SK-N-SH (cell line): Measurements from ENCODE around the gene C16orf95. TPM values are rescaled to one million over a fixed set of nuclear protein-coding genes. Genes with fewer than 3 reads are reported as not detected.
"Not testable (repeated sequence)": the region's sequence is repeated elsewhere in the genome, so short reads cannot be mapped to it uniquely, and the experiment has no call there.

ENCODE experiments used
- CTCF ChIA-PET: fragments of 300-600, 350-600 bp; formaldehyde crosslinking; extraction: SDS; loops from one replicate; lab custom pipeline; 2021; lab: Yijun Ruan, JAX
- POLR2A ChIA-PET: fragments of 350-600 bp; sonication (Branson Sonifier 250); formaldehyde crosslinking; extraction: SDS; loops from one replicate; lab custom pipeline; 2020; ENCODE audit warnings: antibody characterized with exemption, inconsistent platforms; lab: Yijun Ruan, JAX
- DNase-seq: peaks from one replicate; pipeline ENCODE4 v3.0.0; 2012
- H2AFZ ChIP-seq: fragments of 200-600 bp; sonication (generic); 2 replicates; pipeline ENCODE4 v1.8.1; 2016; ENCODE audit warnings: antibody characterized with exemption, mild to moderate bottlenecking, low read depth
- H3F3A ChIP-seq: fragments of 200-600 bp; sonication (generic); replicated peaks from 2 replicates; pipeline ENCODE3; 2016; ENCODE audit warnings: antibody characterized with exemption, mild to moderate bottlenecking; ENCODE audit not compliant: insufficient read depth
- H3K27ac ChIP-seq, 2 experiments: fragments of 200-500 bp in 1 of 2; fragments of 200-600 bp in 1 of 2; sonication (Bioruptor generic) in 1 of 2; sonication (generic), shearing (Covaris generic) in 1 of 2; 2 replicates each; pipeline versions ENCODE4 v1.5.1 to v1.6.1; 2014 to 2016; ENCODE audit warnings: low read depth in 2 of 2, inconsistent platforms in 1 of 2, low read length in 1 of 2, mild to moderate bottlenecking in 1 of 2, mixed read lengths in 1 of 2
- H3K27me3 ChIP-seq: fragments of 200-600 bp; sonication (generic), shearing (Covaris generic); 2 replicates; pipeline ENCODE4 v1.6.1; 2016; ENCODE audit warnings: mixed run types; ENCODE audit not compliant: insufficient read depth
- H3K36me3 ChIP-seq, 2 experiments: fragments of 200-500 bp in 1 of 2; fragments of 200-600 bp in 1 of 2; sonication (Bioruptor generic) in 1 of 2; sonication (generic) in 1 of 2; replicated peaks in 1 of 2; 2 replicates each; pipeline versions ENCODE3 to v1.5.1; 2014 to 2016; ENCODE audit warnings: low read length in 1 of 2, mild to moderate bottlenecking in 1 of 2; ENCODE audit not compliant: insufficient read depth in 2 of 2, control insufficient read depth in 1 of 2
- H3K4me1 ChIP-seq, 2 experiments: fragments of 200-500 bp in 1 of 2; fragments of 200-600 bp in 1 of 2; sonication (Bioruptor generic) in 1 of 2; sonication (generic), shearing (Covaris generic) in 1 of 2; 2 replicates each; pipeline versions ENCODE4 v1.5.1 to v1.6.1; 2014 to 2016; ENCODE audit warnings: low read depth in 1 of 2, low read length in 1 of 2, mixed run types in 1 of 2; ENCODE audit not compliant: insufficient read depth in 2 of 2, control insufficient read depth in 1 of 2
- H3K4me2 ChIP-seq: fragments of 200-600 bp; sonication (generic), shearing (Covaris generic); 2 replicates; pipeline ENCODE4 v1.6.1; 2017; ENCODE audit warnings: mixed run types
- H3K4me3 ChIP-seq, 2 experiments: fragments of 200-500 bp in 1 of 2; fragments of 200-600 bp in 1 of 2; sonication (Bioruptor generic) in 1 of 2; sonication (generic), shearing (Covaris generic) in 1 of 2; 2 replicates each; pipeline versions ENCODE4 v1.5.1 to v1.8.1; 2014 to 2016; ENCODE audit warnings: low read depth in 2 of 2, inconsistent platforms in 1 of 2, low read length in 1 of 2, mild to moderate bottlenecking in 1 of 2, mixed read lengths in 1 of 2, moderate library complexity in 1 of 2
- H3K79me2 ChIP-seq: fragments of 200-600 bp; sonication (generic); 2 replicates; pipeline ENCODE4 v1.8.1; 2017; ENCODE audit warnings: mild to moderate bottlenecking; ENCODE audit not compliant: insufficient read depth
- H3K9ac ChIP-seq: fragments of 200-600 bp; sonication (generic); 2 replicates; pipeline ENCODE4 v1.6.1; 2017; ENCODE audit warnings: mixed run types
- H3K9me2 ChIP-seq: fragments of 200-600 bp; sonication (generic); 2 replicates; pipeline ENCODE4 v1.6.1; 2017; ENCODE audit warnings: mixed run types
- H3K9me3 ChIP-seq: fragments of 200-600 bp; sonication (generic); 2 replicates; pipeline ENCODE4 v1.6.1; 2017; ENCODE audit warnings: mixed run types, mild to moderate bottlenecking, moderate library complexity
- H4K20me1 ChIP-seq: fragments of 200-600 bp; sonication (generic); 2 replicates; pipeline ENCODE4 v1.6.1; 2017; ENCODE audit warnings: mild to moderate bottlenecking, mixed run types; ENCODE audit not compliant: insufficient read depth
- CHD2 ChIP-seq: fragments of 150-350 bp; IDR thresholded peaks from 2 replicates; pipeline ENCODE4 v1.6.1; 2018; ENCODE audit warnings: low read length; ENCODE audit not compliant: partially characterized antibody
- ELF1 ChIP-seq: IDR thresholded peaks from 2 replicates; pipeline ENCODE4 v1.4.0; 2012
- EP300 ChIP-seq, 2 experiments: IDR thresholded peaks; 2 replicates each; pipeline versions ENCODE4 v1.4.0 to v1.6.1; 2012; ENCODE audit warnings: borderline replicate concordance in 1 of 2, low read depth in 1 of 2, low read length in 1 of 2
- FOSL2 ChIP-seq: IDR thresholded peaks from 2 replicates; pipeline ENCODE4 v1.4.0; 2012; ENCODE audit warnings: low read depth, mild to moderate bottlenecking, moderate library complexity, borderline replicate concordance
- FOXJ3 ChIP-seq: sonication (generic); formaldehyde crosslinking; IDR thresholded peaks from 2 replicates; pipeline ENCODE4 v1.5.1; 2020; ENCODE audit warnings: mild to moderate bottlenecking, missing genetic modification reagents
- GABPA ChIP-seq: IDR thresholded peaks from 2 replicates; pipeline ENCODE4 v1.4.0; 2012; ENCODE audit warnings: low read depth, mild to moderate bottlenecking
- GATA2 ChIP-seq: sonication (generic); formaldehyde crosslinking; IDR thresholded peaks from 2 replicates; pipeline ENCODE4 v1.5.0; 2020; ENCODE audit warnings: mild to moderate bottlenecking, missing genetic modification reagents
- MAX ChIP-seq: IDR thresholded peaks from 2 replicates; pipeline ENCODE4 v1.4.0; 2012; ENCODE audit warnings: low read depth
- MEF2A ChIP-seq: IDR thresholded peaks from 2 replicates; pipeline ENCODE4 v1.4.0; 2012; ENCODE audit warnings: low read depth, borderline replicate concordance
- MXI1 ChIP-seq: IDR thresholded peaks from 2 replicates; pipeline ENCODE4 v1.6.1; 2012; ENCODE audit warnings: mild to moderate bottlenecking, low read depth, low read length, improper control_type of control experiment
- NFIC ChIP-seq: IDR thresholded peaks from 2 replicates; pipeline ENCODE4 v1.4.0; 2012; ENCODE audit warnings: borderline replicate concordance
- NRF1 ChIP-seq: IDR thresholded peaks from 2 replicates; pipeline ENCODE4 v1.6.1; 2012; ENCODE audit warnings: low read depth, mild to moderate bottlenecking, low read length
- PBX3 ChIP-seq: IDR thresholded peaks from 2 replicates; pipeline ENCODE4; 2012
- POLR2AphosphoS5 ChIP-seq: IDR thresholded peaks from 2 replicates; pipeline ENCODE4 v1.6.1; 2012; ENCODE audit warnings: low read depth, low read length
- RCOR1 ChIP-seq: fragments of 150-350 bp; IDR thresholded peaks from 2 replicates; pipeline ENCODE4 v1.6.1; 2017; ENCODE audit warnings: antibody characterized with exemption, low read length
- RXRA ChIP-seq: IDR thresholded peaks from 2 replicates; pipeline ENCODE4 v1.4.0; 2012; ENCODE audit warnings: low read depth, mild to moderate bottlenecking, borderline replicate concordance
- SIN3A ChIP-seq: IDR thresholded peaks from 2 replicates; pipeline ENCODE4 v1.6.1; 2012; ENCODE audit warnings: low read depth, mild to moderate bottlenecking, low read length, moderate library complexity, borderline replicate concordance
- SMC3 ChIP-seq: IDR thresholded peaks from 2 replicates; pipeline ENCODE4 v1.6.1; 2012; ENCODE audit warnings: low read depth, low read length, improper control_type of control experiment
- TAF1 ChIP-seq: IDR thresholded peaks from 2 replicates; pipeline ENCODE4 v1.6.1; 2012; ENCODE audit warnings: low read depth, mild to moderate bottlenecking, low read length, moderate library complexity, borderline replicate concordance
- TCF12 ChIP-seq: IDR thresholded peaks from 2 replicates; pipeline ENCODE4 v1.4.0; 2012
- USF1 ChIP-seq: IDR thresholded peaks from 2 replicates; pipeline ENCODE4 v1.4.0; 2012; ENCODE audit warnings: low read depth, borderline replicate concordance
- WGBS: methylation state at CpG from one replicate; pipeline ENCODE4 v1.1.6; 2017; ENCODE audit warnings: low lambda C conversion rate; 5-methylcytosine and 5-hydroxymethylcytosine counted together
- polyA plus RNA-seq, 3 experiments: library from polyadenylated mRNA; depleted of rRNA; stranded (reverse); fragments of >200 nt; gene quantifications; 2 replicates each; pipeline ENCODE4 v1.2.3, GENCODE V29; 2012

C16orf95 gene
- polyA plus RNA-seq, 1 of the 3 experiments (the other 2 are of a cell fraction), result 5.0 TPM

- Histone ChIP-seq H3K4me1 (peaks cover 15 to 37% of the 10 kb centered on the region in 2 experiments; a peak in 2 of 4 replicates), H3K9me3 (no peaks in the 10 kb centered on the region), H3K27me3 (no peaks in the 10 kb centered on the region), H3K9ac (0 out of 2 replicates have a peak overlapping the region, but pooled peaks have one; percentile 13), H2AFZ (no peak overlapping the region), H3K27ac (peak overlapping the region; percentile 44 to 89; a peak in 3 of 4 replicates), H3K36me3 (peaks cover 15 to 24% of the 10 kb centered on the region in 2 experiments), H3K4me3 (no peak overlapping the region; a peak in 2 of 4 replicates), H4K20me1 (peaks cover 32% of the 10 kb centered on the region), H3K4me2 (peak overlapping the region; percentile 59; the same call in 1 of the 2 replicates), H3K9me2 (no peaks in the 10 kb centered on the region), H3K79me2 (peaks cover 53% of the 10 kb centered on the region), H3F3A (no peaks in the 10 kb centered on the region)
- TF ChIP-seq SIN3A, result no peak
- TF ChIP-seq TAF1, result no peak
- no peak for TF ChIP-seq PBX3
- peak; percentile 22 for TF ChIP-seq CHD2
- no peak for TF ChIP-seq MEF2A
- TF ChIP-seq NFIC, result no peak
- TF ChIP-seq GABPA, result no peak
- 0 out of 2 replicates have a peak, but pooled peaks have one; percentile 1 for TF ChIP-seq RCOR1
- TF ChIP-seq FOSL2, result no peak
- peak; percentile 56; the same call in 1 of the 2 replicates for TF ChIP-seq FOXJ3 (CRISPR knock-in tag)
- no peak for TF ChIP-seq RXRA
- peak; percentile 79 for TF ChIP-seq GATA2 (CRISPR knock-in tag)
- TF ChIP-seq USF1, result no peak
- no peak for TF ChIP-seq NRF1
- TF ChIP-seq MXI1, result peak; percentile 45; the same call in 1 of the 2 replicates
- no peak for TF ChIP-seq POLR2AphosphoS5
- TF ChIP-seq EP300 (IDR thresholded peaks at IDR 0.05; ENCODE audit: borderline replicate concordance in 1 of 2, low read depth in 1 of 2, low read length in 1 of 2), result peak in 1 of 2 experiments; percentile 19; a peak in 1 of 4 replicates
- no peak for TF ChIP-seq MAX
- TF ChIP-seq TCF12, result no peak
- TF ChIP-seq SMC3, result no peak
- no peak for TF ChIP-seq ELF1
- DNase-seq, result peak; percentile 83
- ChIA-PET CTCF (interaction anchor here (0.7 to 1.9 kb wide), 7 partner anchors 15 to 85 kb away, joined by 3 to 8 read pairs (median 3); partner anchors contain the start of gene C16orf95), POLR2A (interaction anchor here (1.2 to 1.8 kb wide), 3 partner anchors 20 to 47 kb away, joined by 3 to 6 read pairs (median 4); partner anchors contain the start of genes C16orf95 and FBXO31)
- WGBS, result 46% methylated on average over 12 of the region's 17 CpGs
These were observed 46.7 kb upstream of the C16orf95 start for GRCh38 chr16:87363771-87364455.

GRCh38 chr16:87362828-87363559, 45.8 kb upstream of the C16orf95 start:
- ChIA-PET POLR2A (interaction anchor here (1.2 to 1.8 kb wide), 3 partner anchors 21 to 46 kb away, joined by 3 to 6 read pairs (median 4); partner anchors contain the start of genes C16orf95 and FBXO31), CTCF (interaction anchor here (1.0 to 1.9 kb wide), 6 partner anchors 14 to 84 kb away, joined by 3 to 8 read pairs (median 3); no protein-coding TSS in a partner anchor)
- peaks cover 15 to 30% of the 10 kb centered on the region in 2 experiments; a peak in 2 of 4 replicates for H3K4me1 ChIP-seq
- H2AFZ ChIP-seq, H3F3A ChIP-seq, H3K27me3 ChIP-seq, H3K4me3 ChIP-seq, H3K9me3 ChIP-seq, DNase-seq, H3K9ac ChIP-seq, H3K9me2 ChIP-seq: not testable (repeated sequence)
- H3K36me3 ChIP-seq, result peaks cover 21 to 27% of the 10 kb centered on the region in 2 experiments
- H3K79me2 ChIP-seq, result peaks cover 46% of the 10 kb centered on the region
- 94% methylated on average over 13 of the region's 13 CpGs for WGBS
- peak overlapping the region; percentile 44 to 89; a peak in 3 of 4 replicates for H3K27ac ChIP-seq
- peaks cover 27% of the 10 kb centered on the region for H4K20me1 ChIP-seq
- peak overlapping the region; percentile 59; the same call in 1 of the 2 replicates for H3K4me2 ChIP-seq
